Endothelial cell of umbilical vein (primary cell): ENCODE measurements around the gene PRDM16. TPM values are rescaled to one million over a fixed set of nuclear protein-coding genes. Genes with fewer than 3 reads are reported as not detected.

Source experiments
- BruUV-seq: library from RNA; stranded (reverse); fragments of 400-500 nt; replicated peaks from 2 replicates; lab custom pipeline; 2021; lab: Mats Ljungman, UMichigan
- CTCF ChIA-PET: fragments of 300-600, 350-600 bp; sonication (Branson Sonifier 250); formaldehyde crosslinking; loops from one replicate; lab custom pipeline; 2021; ENCODE audit warnings: antibody characterized with exemption, inconsistent platforms; lab: Charles Lee
- POLR2A ChIA-PET: fragments of 300-600, 350-600 bp; sonication (Branson Sonifier 250); formaldehyde crosslinking; loops from one replicate; lab custom pipeline; 2021; ENCODE audit warnings: antibody characterized with exemption, inconsistent platforms; lab: Charles Lee
- DNase-seq: peaks from one replicate; pipeline ENCODE4 v3.0.0-alpha.2; 2011; ENCODE audit warnings: low read depth, low spot score
- FAIRE-seq: peaks from 2 replicates; lab custom pipeline; 2011; peaks lifted over from hg19 to GRCh38; lab: Jason Lieb, UNC
- H2AFZ ChIP-seq: 2 replicates; pipeline ENCODE4 v1.6.0; 2012; ENCODE audit warnings: low read depth, low read length, control low read depth, inconsistent platforms
- H3K27ac ChIP-seq: 2 replicates; pipeline ENCODE4 v1.5.1; 2011; ENCODE audit warnings: low read depth, mild to moderate bottlenecking, control low read depth, low read length, moderate library complexity; ENCODE audit not compliant: insufficient read depth
- H3K27me3 ChIP-seq, 2 experiments: 2 replicates each; pipeline versions ENCODE4 v1.6.0 to v1.6.1; 2011; ENCODE audit warnings: low read length in 2 of 2, mixed read lengths in 1 of 2; ENCODE audit not compliant: control insufficient read depth in 2 of 2, insufficient read depth in 2 of 2
- H3K36me3 ChIP-seq, 2 experiments: 2 replicates in 1 of 2; 3 replicates in 1 of 2; pipeline ENCODE4 v1.5.1; 2011; ENCODE audit warnings: low read length in 2 of 2, mild to moderate bottlenecking in 1 of 2, moderate library complexity in 1 of 2; ENCODE audit not compliant: control insufficient read depth in 2 of 2, insufficient read depth in 2 of 2; ENCODE audit errors: extremely low read depth in 1 of 2
- H3K4me1 ChIP-seq: 3 replicates; pipeline ENCODE4 v1.5.1; 2011; ENCODE audit warnings: mild to moderate bottlenecking, low read length; ENCODE audit not compliant: control insufficient read depth, insufficient read depth; ENCODE audit errors: extremely low read depth
- H3K4me2 ChIP-seq: 2 replicates; pipeline ENCODE4 v1.6.1; 2011; ENCODE audit warnings: low read length, control low read depth, mixed read lengths; ENCODE audit not compliant: insufficient read depth
- H3K4me3 ChIP-seq, 3 experiments: fragments of 200-600 bp in 1 of 3; sonication (generic), shearing (Covaris generic) in 1 of 3; replicated peaks in 1 of 3; 2 replicates each; pipeline ENCODE4 v1.5.1; 2011 to 2016; ENCODE audit warnings: control low read depth in 3 of 3, low read length in 3 of 3, mild to moderate bottlenecking in 2 of 3, inconsistent platforms in 1 of 3, low read depth in 1 of 3, moderate library complexity in 1 of 3; ENCODE audit not compliant: insufficient read depth in 1 of 3
- H3K79me2 ChIP-seq: 2 replicates; pipeline ENCODE4 v1.6.0; 2012; ENCODE audit warnings: low read length, inconsistent platforms; ENCODE audit not compliant: control insufficient read depth, insufficient read depth
- H3K9ac ChIP-seq: replicated peaks from 2 replicates; pipeline ENCODE3; 2011; ENCODE audit warnings: low read length, control low read depth; ENCODE audit not compliant: insufficient read depth; ENCODE audit errors: extremely low read depth
- H3K9me1 ChIP-seq: replicated peaks from 3 replicates; pipeline ENCODE4 v1.6.0; 2011; ENCODE audit warnings: mild to moderate bottlenecking, low read length; ENCODE audit not compliant: control insufficient read depth, insufficient read depth; ENCODE audit errors: extremely low read depth
- H3K9me3 ChIP-seq: replicated peaks from 2 replicates; pipeline ENCODE4 v1.5.1; 2012; ENCODE audit warnings: low read length, inconsistent platforms; ENCODE audit not compliant: control insufficient read depth, insufficient read depth
- H4K20me1 ChIP-seq: replicated peaks from 2 replicates; pipeline ENCODE3; 2011; ENCODE audit warnings: mild to moderate bottlenecking, low read length; ENCODE audit not compliant: control insufficient read depth, insufficient read depth; ENCODE audit errors: extremely low read depth
- EZH2 ChIP-seq: IDR thresholded peaks from 2 replicates; pipeline ENCODE4 v1.6.1; 2012; ENCODE audit warnings: borderline replicate concordance, low read depth, mild to moderate bottlenecking, moderate library complexity, low read length, inconsistent platforms; ENCODE audit not compliant: severe bottlenecking
- FOS ChIP-seq: IDR thresholded peaks from 2 replicates; pipeline ENCODE4 v1.6.1; 2011; ENCODE audit warnings: mild to moderate bottlenecking, low read length, moderate library complexity, borderline replicate concordance; ENCODE audit not compliant: insufficient read depth
- GATA2 ChIP-seq: IDR thresholded peaks from 2 replicates; pipeline ENCODE4 v1.7.0; 2011; ENCODE audit warnings: low read depth, mild to moderate bottlenecking, moderate library complexity, mixed read lengths, low read length; ENCODE audit not compliant: insufficient read length, insufficient read depth
- JUN ChIP-seq: IDR thresholded peaks from 2 replicates; pipeline ENCODE4 v1.6.1; 2011; ENCODE audit warnings: borderline replicate concordance, low read depth; ENCODE audit not compliant: insufficient read length, insufficient read depth
- MYC ChIP-seq: IDR thresholded peaks from one replicate; pipeline ENCODE4 v1.6.1; 2011; ENCODE audit warnings: mild to moderate bottlenecking, low read depth, low read length
- POLR2A ChIP-seq: IDR thresholded peaks from 2 replicates; pipeline ENCODE4 v1.6.1; 2012; ENCODE audit warnings: low read depth, mild to moderate bottlenecking, control low read depth, low read length
- POLR2AphosphoS5 ChIP-seq: IDR thresholded peaks from 2 replicates; pipeline ENCODE4 v1.6.1; 2012; ENCODE audit warnings: low read depth, mild to moderate bottlenecking, control low read depth, low read length, moderate library complexity; ENCODE audit not compliant: insufficient read depth
- dilution Hi-C: fragments of 300-500 bp; cut with MboI; formaldehyde crosslinking; loops from one replicate; pipeline ENCODE4 v1.15.0; 2019; ENCODE audit warnings: low sequenced_read_pairs; ENCODE audit not compliant: extremely low pct_ligation_motif_present
- intact Hi-C: fragments of 100-400 bp; cut with micrococcal nuclease; formaldehyde crosslinking; loops from one replicate; pipeline ENCODE4 v1.10.0; 2022
- polyA plus RNA-seq, 4 experiments: library from polyadenylated mRNA; depleted of rRNA in 3 of 4; stranded (reverse) in 3 of 4; unstranded in 1 of 4; fragments of >200 nt; gene quantifications; 2 replicates each; pipeline versions ENCODE4 v1.2.1 to v1.2.3, GENCODE V29; 2011 to 2012; ENCODE audit warnings: missing spikeins in 1 of 4
- total RNA-seq: library from RNA; stranded (reverse); gene quantifications from 2 replicates; pipeline ENCODE4 v1.2.3, GENCODE V29; 2021
- TF ChIP-seq, protein P1 (sequence below), 2 donors: IDR thresholded peaks; 1 replicate in 1 of 2; 2 replicates in 1 of 2; pipeline ENCODE4 v1.5.1; 2011; ENCODE audit warnings: low read length in 2 of 2, mild to moderate bottlenecking in 2 of 2, moderate library complexity in 2 of 2, control low read depth in 1 of 2, inconsistent platforms in 1 of 2, low read depth in 1 of 2; ENCODE audit not compliant: insufficient read depth in 1 of 2; ENCODE audit errors: extremely low read depth in 1 of 2
- TF ChIP-seq, protein P2 (sequence below): IDR thresholded peaks from 2 replicates; pipeline ENCODE4 v1.6.1; 2011; ENCODE audit not compliant: insufficient read depth, insufficient read length

PRDM16 gene
- total and polyA plus RNA-seq, 2 donors (not counting 3 experiments of a cell fraction or from before 2014, with no cell fraction given) = not detected

- no peak overlapping the region for H3K4me2 ChIP-seq
- intact Hi-C loops = no loop called here
- no peaks in the 10 kb centered on the region for H3K36me3 ChIP-seq
- no peaks in the 10 kb centered on the region for H3K9me3 ChIP-seq
- no peak for DNase-seq
- ChIA-PET CTCF (interaction anchor here (0.8 to 2.9 kb wide), 2 partner anchors 10 to 262 kb away, joined by 3 to 17 read pairs; no protein-coding TSS in a partner anchor), POLR2A (no interaction called here)
- no peak overlapping the region for H3K27ac ChIP-seq
- TF ChIP-seq, protein P1, sequence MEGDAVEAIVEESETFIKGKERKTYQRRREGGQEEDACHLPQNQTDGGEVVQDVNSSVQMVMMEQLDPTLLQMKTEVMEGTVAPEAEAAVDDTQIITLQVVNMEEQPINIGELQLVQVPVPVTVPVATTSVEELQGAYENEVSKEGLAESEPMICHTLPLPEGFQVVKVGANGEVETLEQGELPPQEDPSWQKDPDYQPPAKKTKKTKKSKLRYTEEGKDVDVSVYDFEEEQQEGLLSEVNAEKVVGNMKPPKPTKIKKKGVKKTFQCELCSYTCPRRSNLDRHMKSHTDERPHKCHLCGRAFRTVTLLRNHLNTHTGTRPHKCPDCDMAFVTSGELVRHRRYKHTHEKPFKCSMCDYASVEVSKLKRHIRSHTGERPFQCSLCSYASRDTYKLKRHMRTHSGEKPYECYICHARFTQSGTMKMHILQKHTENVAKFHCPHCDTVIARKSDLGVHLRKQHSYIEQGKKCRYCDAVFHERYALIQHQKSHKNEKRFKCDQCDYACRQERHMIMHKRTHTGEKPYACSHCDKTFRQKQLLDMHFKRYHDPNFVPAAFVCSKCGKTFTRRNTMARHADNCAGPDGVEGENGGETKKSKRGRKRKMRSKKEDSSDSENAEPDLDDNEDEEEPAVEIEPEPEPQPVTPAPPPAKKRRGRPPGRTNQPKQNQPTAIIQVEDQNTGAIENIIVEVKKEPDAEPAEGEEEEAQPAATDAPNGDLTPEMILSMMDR (IDR thresholded peaks at IDR 0.05; ENCODE audit: extremely low read depth in 1 of 2, insufficient read depth in 1 of 2, low read depth in 1 of 2, low read length in 2 of 2) = no peak
- TF ChIP-seq, protein P2, sequence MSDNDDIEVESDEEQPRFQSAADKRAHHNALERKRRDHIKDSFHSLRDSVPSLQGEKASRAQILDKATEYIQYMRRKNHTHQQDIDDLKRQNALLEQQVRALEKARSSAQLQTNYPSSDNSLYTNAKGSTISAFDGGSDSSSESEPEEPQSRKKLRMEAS = no peak
- TF ChIP-seq EZH2 (no peak), MYC (no peak), FOS (no peak), POLR2AphosphoS5 (no peak), JUN (no peak), POLR2A (no peak), GATA2 (no peak)
- dilution Hi-C loops = no loop called here
- no peak overlapping the region for H3K9ac ChIP-seq
- no peaks in the 10 kb centered on the region for H3K27me3 ChIP-seq
- no peak overlapping the region for H3K4me3 ChIP-seq
- H3K4me1 ChIP-seq = no peaks in the 10 kb centered on the region
- H3K9me1 ChIP-seq = no peaks in the 10 kb centered on the region
- H2AFZ ChIP-seq = no peak overlapping the region
- BruUV-seq = no TSS peak
- H3K79me2 ChIP-seq = no peaks in the 10 kb centered on the region
- H4K20me1 ChIP-seq = no peaks in the 10 kb centered on the region
- no peak for FAIRE-seq
Measured at GRCh38 chr1:3462356-3463012, 393.5 kb downstream of the PRDM16 start.
